Measurements from ENCODE around the gene RD3L. TPM values are rescaled to one million over a fixed set of nuclear protein-coding genes. Genes with fewer than 3 reads are reported as not detected.
"Not testable (repeated sequence)": the region's sequence is repeated elsewhere in the genome, so short reads cannot be mapped to it uniquely, and the experiment has no call there.

The RD3L gene
- total RNA-seq, 1 experiment from 2014 or later, result not detected

GRCh38 chr14:103928011-103928890, 14.1 kb downstream of the RD3L start, which contains the start of gene TDRD9:
Gene TDRD9 (plus strand): TSS chr14:103928456. CDS start chr14:103928510, 54 bp downstream.
- no peak for DNase-seq (ENCODE audit: low read depth)

- DNase-seq (ENCODE audit: low read depth), result no peak
Measured at GRCh38 chr14:103927566-103927965, 14.8 kb downstream of the RD3L start.

- no peak for DNase-seq (ENCODE audit: low read depth)
Measured at GRCh38 chr14:103925316-103925715, 17.0 kb downstream of the RD3L start.

GRCh38 chr14:103923863-103924262, 18.5 kb downstream of the RD3L start:
- DNase-seq (ENCODE audit: low read depth), result no peak

DNA sequence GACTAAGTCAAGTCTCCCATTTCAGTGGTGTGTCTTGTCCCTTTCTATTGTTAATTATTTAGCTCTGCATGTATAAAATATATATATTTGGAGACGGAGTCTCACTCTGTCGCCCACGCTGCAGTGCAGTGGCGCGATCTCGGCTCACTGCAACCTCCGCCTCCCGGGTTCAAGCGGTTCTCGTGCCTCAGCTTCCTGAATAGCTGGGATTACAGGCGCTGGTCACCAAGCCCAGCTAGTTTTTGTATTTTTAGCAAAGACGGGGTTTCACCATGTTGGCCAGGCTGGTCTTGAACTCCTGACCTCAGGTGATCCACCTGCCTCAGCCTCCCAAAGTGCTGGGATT, 20.5 kb downstream of the RD3L start:
- not testable (repeated sequence) for DNase-seq (ENCODE audit: low read depth)

DNA sequence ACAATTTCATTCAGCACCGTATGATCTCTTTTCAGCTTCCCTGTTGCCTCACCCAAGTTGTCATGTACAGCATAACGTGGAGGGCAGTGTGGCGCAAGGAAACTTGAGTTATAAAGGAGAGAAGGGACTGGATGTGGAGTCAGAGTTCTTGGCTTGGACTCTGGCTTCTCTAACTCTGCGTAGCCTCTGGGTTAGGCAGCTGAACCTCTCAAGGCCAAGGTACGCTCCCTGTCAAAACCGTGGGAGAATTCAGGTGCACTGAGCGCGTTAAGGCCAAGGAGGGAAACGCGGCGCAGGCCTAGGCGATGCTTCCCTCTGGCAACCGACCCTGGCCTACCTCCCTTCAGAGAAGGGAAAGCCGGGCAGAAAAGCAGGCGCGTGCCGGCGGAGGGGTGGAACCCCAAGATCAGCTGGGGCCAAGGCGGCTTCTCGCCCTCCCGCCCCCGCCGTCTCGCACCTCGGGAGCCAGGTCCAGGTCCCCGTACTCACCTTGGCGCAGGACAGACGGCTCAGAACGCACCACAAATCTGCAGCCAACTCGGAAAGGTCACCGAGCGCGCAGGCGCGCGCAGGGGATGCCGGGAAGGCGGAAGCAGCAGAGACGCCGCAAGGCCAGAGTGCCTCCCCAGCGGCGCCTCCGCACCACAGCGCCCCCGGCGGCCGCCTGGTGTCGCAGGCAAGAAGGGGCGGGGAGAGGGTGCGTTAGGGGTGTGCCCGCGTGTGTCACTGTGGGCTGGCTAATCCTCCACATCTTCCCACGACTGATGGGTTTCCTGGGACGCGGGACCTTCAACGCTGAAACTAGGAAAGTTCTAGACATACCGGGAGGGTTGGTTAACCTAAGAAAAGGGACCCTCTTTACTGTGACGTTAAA, 21.1 kb downstream of the RD3L start:
- DNase-seq (ENCODE audit: low read depth), result peak; percentile 86

GRCh38 chr14:103916636-103917262, 25.6 kb downstream of the RD3L start:
- no peak for DNase-seq (ENCODE audit: low read depth)

DNA sequence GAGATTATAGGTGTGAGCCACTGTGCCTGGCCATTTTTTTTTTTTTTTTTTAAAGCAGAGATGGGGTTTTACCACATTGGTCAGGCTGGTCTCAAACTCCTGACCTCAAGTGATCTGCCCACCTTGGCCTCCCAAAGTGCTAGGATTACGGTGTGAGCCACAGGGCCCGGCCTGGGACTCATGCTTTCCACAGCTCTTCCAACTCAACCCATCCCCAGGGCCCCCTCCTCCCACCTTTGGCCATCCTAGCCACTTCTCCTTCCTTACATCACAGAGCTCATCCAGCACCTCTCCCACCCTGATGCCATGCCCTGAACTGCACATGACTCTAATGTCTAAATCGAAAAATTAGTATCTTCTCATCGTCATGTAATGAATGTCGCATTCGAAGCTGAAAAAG, 26.7 kb downstream of the RD3L start:
- no peak for DNase-seq (ENCODE audit: low read depth)

- DNase-seq (ENCODE audit: low read depth), result no peak
Measured at GRCh38 chr14:103910984-103911383, 31.3 kb downstream of the RD3L start.

- DNase-seq (ENCODE audit: low read depth), result peak; percentile 63
Measured at GRCh38 chr14:103910262-103910935, 31.9 kb downstream of the RD3L start.

DNA sequence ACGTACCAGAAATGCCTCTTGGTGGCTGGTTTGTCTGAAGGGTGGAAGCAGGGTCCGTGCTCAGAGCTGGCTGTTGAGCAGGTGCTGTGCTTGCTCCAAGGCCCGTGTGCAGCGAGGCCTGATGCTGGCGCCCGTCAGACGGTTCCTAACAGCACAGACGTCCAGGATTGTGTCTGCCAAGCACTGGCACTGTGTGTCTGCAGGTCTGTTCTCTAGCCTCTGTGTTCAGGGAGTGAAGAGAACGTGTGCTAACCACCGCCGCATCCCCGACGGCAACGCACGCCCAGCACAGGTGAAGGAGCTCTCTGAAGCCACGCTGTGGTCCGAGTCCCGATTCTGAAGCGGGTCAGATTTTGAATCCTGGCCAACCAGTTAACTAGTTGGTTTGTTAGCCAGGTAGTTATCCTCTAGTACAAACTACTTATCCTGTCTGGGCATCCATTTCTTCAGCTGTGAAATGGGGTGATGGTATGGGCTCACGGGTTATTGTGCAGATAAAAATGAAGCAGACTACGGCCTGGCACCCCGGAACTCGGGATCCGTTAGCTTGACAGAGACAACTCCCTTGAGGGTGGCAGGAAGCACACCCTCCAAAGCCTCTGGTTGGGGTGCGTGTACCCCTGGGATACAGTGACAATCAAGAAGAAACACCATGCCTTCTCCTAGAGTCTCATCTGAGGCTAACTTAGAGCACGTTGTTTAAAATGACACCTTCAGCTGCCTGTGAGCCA, 32.6 kb downstream of the RD3L start:
- DNase-seq (ENCODE audit: low read depth), result no peak

GRCh38 chr14:103908580-103908979, 33.7 kb downstream of the RD3L start:
- DNase-seq (ENCODE audit: low read depth), result no peak

GRCh38 chr14:103905842-103906456, 36.4 kb downstream of the RD3L start:
- DNase-seq (ENCODE audit: low read depth), result no peak

DNA sequence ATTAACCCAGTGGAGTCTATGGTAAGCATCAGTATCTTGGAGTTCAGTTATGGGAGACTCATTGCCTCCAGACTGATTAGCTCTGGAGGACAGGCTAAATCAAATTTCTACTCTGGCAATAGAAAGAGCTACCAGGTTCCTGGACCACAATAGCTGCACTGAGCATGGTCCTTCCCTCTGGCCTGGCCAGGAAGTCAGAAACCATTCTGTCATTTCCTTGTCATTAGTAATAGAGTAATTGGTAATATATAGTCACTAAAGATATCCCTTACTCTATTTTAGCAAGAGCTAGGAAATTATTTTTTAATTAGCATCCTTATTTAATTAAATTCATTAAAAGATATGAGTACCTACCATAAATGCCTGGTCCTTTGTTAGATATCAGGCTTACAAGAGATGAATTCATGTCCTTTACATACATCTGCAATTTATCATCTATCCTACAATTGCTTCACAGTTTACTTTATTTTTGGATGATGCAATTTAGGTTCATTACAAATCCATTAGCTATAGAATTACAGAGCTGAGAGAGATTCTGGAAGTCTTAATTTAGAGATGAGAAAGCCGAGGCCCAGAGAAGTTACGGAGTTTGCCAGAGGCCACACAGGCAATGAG, 37.7 kb downstream of the RD3L start:
- no peak for DNase-seq (ENCODE audit: low read depth)

GRCh38 chr14:103899833-103900232, 42.5 kb downstream of the RD3L start:
- DNase-seq (ENCODE audit: low read depth), result no peak

DNA sequence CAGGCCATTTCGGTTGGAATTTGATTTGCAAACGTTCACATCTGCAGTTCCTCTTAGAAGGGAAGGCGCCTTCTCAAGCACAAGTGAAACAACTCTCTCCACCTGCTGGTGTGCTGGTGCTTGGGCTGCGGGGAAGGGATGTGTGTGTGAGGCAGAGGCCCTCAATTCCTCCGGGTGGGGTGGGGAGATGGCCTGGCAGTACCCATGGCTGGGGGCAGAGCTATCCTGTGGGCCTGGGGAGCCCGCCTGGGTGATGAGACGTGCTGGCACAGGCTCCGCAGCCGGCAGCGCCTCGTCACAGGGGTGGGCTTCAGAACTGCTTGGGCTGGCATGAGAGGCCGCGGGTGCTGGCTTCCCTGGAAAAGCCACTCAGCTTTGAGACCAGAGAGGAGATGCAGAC, 43.0 kb downstream of the RD3L start:
- DNase-seq (ENCODE audit: low read depth), result no peak

GRCh38 chr14:103898711-103899110, 43.6 kb downstream of the RD3L start:
- DNase-seq (ENCODE audit: low read depth), result no peak

- no peak for DNase-seq (ENCODE audit: low read depth)
Measured at GRCh38 chr14:103898204-103898603, 44.1 kb downstream of the RD3L start.

GRCh38 chr14:103897075-103897947, 45.0 kb downstream of the RD3L start:
- DNase-seq (ENCODE audit: low read depth), result no peak

All from LHCN-M2 (cell line).